Colonic mucosa (tissue), 4 donors: ENCODE data around the gene DSTN. TPM values are rescaled to one million over a fixed set of nuclear protein-coding genes. Genes with fewer than 3 reads are reported as not detected.

Experiments
- DNase-seq: peaks from one replicate; pipeline ENCODE4 v3.0.0-alpha.2; 2020
- H3K27ac ChIP-seq: fragments of 200-600 bp; one replicate; pipeline ENCODE4 v1.8.0; 2021
- H3K27me3 ChIP-seq: fragments of 200-600 bp; one replicate; pipeline ENCODE4 v1.8.0; 2021
- H3K36me3 ChIP-seq: fragments of 200-600 bp; one replicate; pipeline ENCODE4 v1.8.0; 2021
- H3K4me1 ChIP-seq: fragments of 200-600 bp; one replicate; pipeline ENCODE4 v1.8.0; 2021; ENCODE audit warnings: mild to moderate bottlenecking
- H3K4me3 ChIP-seq: fragments of 200-600 bp; one replicate; pipeline ENCODE4 v1.8.0; 2021
- H3K9ac ChIP-seq, 2 donors: one replicate each; pipeline ENCODE4 v1.7.0; 2013; ENCODE audit warnings: control low read depth in 2 of 2, low read depth in 2 of 2, low read length in 2 of 2
- H3K9me3 ChIP-seq: fragments of 200-600 bp; one replicate; pipeline ENCODE4 v1.8.0; 2021
- CTCF ChIP-seq: fragments of 200-600 bp; IDR thresholded peaks from one replicate; pipeline ENCODE4 v1.8.0; 2022; ENCODE audit warnings: antibody characterized with exemption, mild to moderate bottlenecking
- intact Hi-C: fragments of 100-400 bp; cut with DNase I; formaldehyde crosslinking; loops from one replicate; pipeline ENCODE4 v1.14.1; 2022
- total RNA-seq, 2 donors: library from RNA; stranded (reverse); fragmentation: NEBNext Ultra II Directional in 1 of 2; extraction: Animal tissue kit (Norgen Biotek cat#: 25700) in 1 of 2; gene quantifications; one replicate each; pipeline ENCODE4 v1.2.1, GENCODE V29; 2021
- donor health status: healthy.
- donor health status: DM: no; HTN: no; CAD: no.
- donor health status: DM: no; HTN: no; CAD: no.

DSTN gene
- total RNA-seq, 2 donors from 2014 or later, result 247 to 437 TPM

DNA sequence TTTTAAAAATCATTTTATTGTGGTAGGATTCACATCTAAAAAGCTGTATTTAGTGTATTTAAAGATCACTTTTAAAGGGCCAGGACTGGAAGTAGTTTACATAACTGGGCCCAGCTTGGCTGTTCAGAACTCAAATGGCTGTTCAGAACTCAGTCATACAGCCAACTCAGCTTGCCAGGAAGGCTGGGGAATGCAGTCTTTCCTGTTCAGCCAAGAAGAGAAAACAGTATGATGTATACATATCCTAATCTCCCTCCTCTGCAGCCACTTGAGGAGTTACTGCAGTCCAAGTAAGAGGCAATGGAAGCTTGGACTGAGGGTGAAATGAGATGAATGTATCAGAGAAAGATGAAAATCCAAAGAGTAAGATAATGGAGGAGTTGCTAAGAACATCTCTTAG lies 24.6 kb downstream of the DSTN start:
- TF ChIP-seq CTCF, result no peak
- intact Hi-C loops, result no loop called here
- Histone ChIP-seq H3K9ac (no peak overlapping the region), H3K9me3 (no peaks in the 10 kb centered on the region), H3K4me3 (no peak overlapping the region), H3K4me1 (no peaks in the 10 kb centered on the region), H3K36me3 (no peaks in the 10 kb centered on the region), H3K27ac (no peak overlapping the region), H3K27me3 (no peaks in the 10 kb centered on the region)
- no peak for DNase-seq

GRCh38 chr20:17595856-17596255 lies 26.0 kb downstream of the DSTN start:
- Histone ChIP-seq H3K27me3 (no peaks in the 10 kb centered on the region), H3K4me3 (no peak overlapping the region), H3K4me1 (no peaks in the 10 kb centered on the region), H3K36me3 (no peaks in the 10 kb centered on the region), H3K27ac (no peak overlapping the region), H3K9me3 (no peaks in the 10 kb centered on the region), H3K9ac (no peak overlapping the region)
- DNase-seq, result no peak
- no peak for TF ChIP-seq CTCF
- intact Hi-C loops, result no loop called here

DNA sequence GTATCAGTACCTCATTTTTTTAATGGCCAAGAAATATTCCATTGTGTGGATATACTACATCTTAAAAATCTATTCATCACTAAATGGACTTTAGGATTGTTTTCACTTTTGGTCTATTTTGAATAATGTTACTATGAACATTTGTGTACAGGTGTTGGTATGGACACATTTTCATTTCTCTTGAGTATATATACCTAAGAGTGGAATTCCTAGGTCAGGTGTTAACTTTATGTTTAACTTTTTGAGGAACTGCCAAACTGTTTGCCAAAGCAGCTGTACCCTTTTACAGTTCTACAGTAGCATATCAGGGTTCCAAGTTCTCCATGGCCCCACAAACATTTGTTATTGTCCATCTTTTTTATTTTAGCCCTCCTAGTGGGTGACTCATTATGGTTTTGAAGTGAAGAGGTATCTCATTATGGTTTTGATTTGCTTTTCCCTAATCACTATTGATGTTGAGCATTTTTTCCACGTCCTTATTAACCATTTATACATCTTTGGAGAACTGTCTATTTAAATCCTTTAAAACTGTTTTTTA lies 28.2 kb downstream of the DSTN start:
- Histone ChIP-seq H3K9me3 (no peaks in the 10 kb centered on the region), H3K9ac (no peak overlapping the region), H3K4me3 (no peak overlapping the region), H3K27ac (no peak overlapping the region), H3K27me3 (no peaks in the 10 kb centered on the region), H3K4me1 (peaks cover 10% of the 10 kb centered on the region), H3K36me3 (no peaks in the 10 kb centered on the region)
- intact Hi-C loops, result no loop called here
- TF ChIP-seq CTCF, result no peak
- DNase-seq, result no peak

- TF ChIP-seq CTCF, result no peak
- intact Hi-C loops, result no loop called here
- peaks cover 22% of the 10 kb centered on the region for H3K4me1 ChIP-seq
- no peaks in the 10 kb centered on the region for H3K36me3 ChIP-seq
- H3K9ac ChIP-seq, result no peak overlapping the region
- H3K27me3 ChIP-seq, result no peaks in the 10 kb centered on the region
- DNase-seq, result no peak
- no peaks in the 10 kb centered on the region for H3K9me3 ChIP-seq
- no peak overlapping the region for H3K27ac ChIP-seq
- no peak overlapping the region for H3K4me3 ChIP-seq
Measured at GRCh38 chr20:17601957-17602356, 32.1 kb downstream of the DSTN start.

GRCh38 chr20:17602493-17602892 lies 32.6 kb downstream of the DSTN start:
- Histone ChIP-seq H3K9me3 (no peaks in the 10 kb centered on the region), H3K36me3 (no peaks in the 10 kb centered on the region), H3K4me1 (peaks cover 22% of the 10 kb centered on the region), H3K27ac (no peak overlapping the region), H3K9ac (no peak overlapping the region), H3K4me3 (no peak overlapping the region), H3K27me3 (no peaks in the 10 kb centered on the region)
- no peak for TF ChIP-seq CTCF
- intact Hi-C loops, result no loop called here
- no peak for DNase-seq
